Progenitor cell of endocrine pancreas (in vitro differentiated cells): ENCODE measurements around the gene EIF4E2. TPM values are rescaled to one million over a fixed set of nuclear protein-coding genes. Genes with fewer than 3 reads are reported as not detected.

Experiments used
- DNase-seq: peaks from one replicate; pipeline ENCODE4 v3.0.0; 2021; ENCODE audit warnings: low spot score; ENCODE audit not compliant: unreplicated experiment
- H3K27ac Mint-ChIP-seq: 2 replicates; pipeline ENCODE4 v1.8.0; 2021; ENCODE audit warnings: mild to moderate bottlenecking, moderate library complexity, mixed read lengths
- H3K27me3 Mint-ChIP-seq: 2 replicates; pipeline ENCODE4 v1.8.0; 2021; ENCODE audit warnings: mixed read lengths
- H3K36me3 Mint-ChIP-seq: 2 replicates; pipeline ENCODE4 v1.8.0; 2022; ENCODE audit warnings: mixed read lengths; ENCODE audit not compliant: insufficient read depth
- H3K4me1 Mint-ChIP-seq: 2 replicates; pipeline ENCODE4 v1.8.0; 2021; ENCODE audit warnings: low read depth, mixed read lengths
- H3K4me3 Mint-ChIP-seq: 2 replicates; pipeline ENCODE4 v1.8.0; 2021; ENCODE audit warnings: low read depth, mild to moderate bottlenecking, moderate library complexity, mixed read lengths
- H3K9me3 Mint-ChIP-seq: 2 replicates; pipeline ENCODE4 v1.8.0; 2021; ENCODE audit warnings: low read depth, mixed read lengths
- total RNA-seq: library from RNA; stranded (reverse); gene quantifications from 2 replicates; pipeline ENCODE4 v1.2.1, GENCODE V29; 2021
- TF ChIP-seq, protein P1 (sequence below): fragments of 200-600 bp; sonication (generic); IDR thresholded peaks from one replicate; pipeline ENCODE4 v1.5.0; 2021; ENCODE audit warnings: antibody characterized with exemption, mild to moderate bottlenecking; ENCODE audit not compliant: unreplicated experiment

Gene EIF4E2
- total RNA-seq, 1 donor from 2014 or later: 81.9 TPM

DNA sequence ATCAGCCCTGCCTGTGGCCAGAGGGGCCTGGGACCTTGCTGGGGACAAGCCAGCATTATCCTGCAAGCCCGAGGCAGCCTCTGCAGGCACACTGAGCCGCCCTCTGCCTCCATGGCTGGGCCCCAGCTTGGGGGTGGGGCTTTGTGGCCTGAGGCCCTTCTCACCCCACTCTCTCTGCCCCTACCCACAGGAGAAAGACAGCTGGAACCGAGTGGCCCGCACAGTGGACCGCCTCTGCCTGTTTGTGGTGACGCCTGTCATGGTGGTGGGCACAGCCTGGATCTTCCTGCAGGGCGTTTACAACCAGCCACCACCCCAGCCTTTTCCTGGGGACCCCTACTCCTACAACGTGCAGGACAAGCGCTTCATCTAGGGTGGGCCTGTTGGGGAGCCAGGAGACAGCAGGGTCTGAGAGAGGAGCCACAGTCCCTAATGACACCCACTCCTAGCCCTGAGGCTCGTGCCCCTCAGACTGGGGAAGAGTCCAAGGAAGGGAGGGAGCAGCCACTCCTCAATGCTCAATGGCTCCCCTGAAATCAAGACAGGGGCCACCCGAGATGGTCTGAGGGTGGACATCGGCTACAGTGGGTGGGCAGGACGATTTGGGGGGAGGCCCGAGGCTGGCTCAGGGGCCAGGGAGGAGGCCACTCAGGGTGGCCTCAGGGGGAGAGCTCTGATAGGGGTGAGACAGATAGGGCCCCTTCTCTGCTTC lies 15.4 kb upstream of the EIF4E2 start:
- DNase-seq: no peak
- Mint-ChIP-seq H3K27ac (no peak overlapping the region), H3K4me3 (no peak overlapping the region), H3K27me3 (peaks cover 7% of the 10 kb centered on the region), H3K9me3 (no peaks in the 10 kb centered on the region), H3K36me3 (no peaks in the 10 kb centered on the region), H3K4me1 (no peaks in the 10 kb centered on the region)
- TF ChIP-seq, protein P1, sequence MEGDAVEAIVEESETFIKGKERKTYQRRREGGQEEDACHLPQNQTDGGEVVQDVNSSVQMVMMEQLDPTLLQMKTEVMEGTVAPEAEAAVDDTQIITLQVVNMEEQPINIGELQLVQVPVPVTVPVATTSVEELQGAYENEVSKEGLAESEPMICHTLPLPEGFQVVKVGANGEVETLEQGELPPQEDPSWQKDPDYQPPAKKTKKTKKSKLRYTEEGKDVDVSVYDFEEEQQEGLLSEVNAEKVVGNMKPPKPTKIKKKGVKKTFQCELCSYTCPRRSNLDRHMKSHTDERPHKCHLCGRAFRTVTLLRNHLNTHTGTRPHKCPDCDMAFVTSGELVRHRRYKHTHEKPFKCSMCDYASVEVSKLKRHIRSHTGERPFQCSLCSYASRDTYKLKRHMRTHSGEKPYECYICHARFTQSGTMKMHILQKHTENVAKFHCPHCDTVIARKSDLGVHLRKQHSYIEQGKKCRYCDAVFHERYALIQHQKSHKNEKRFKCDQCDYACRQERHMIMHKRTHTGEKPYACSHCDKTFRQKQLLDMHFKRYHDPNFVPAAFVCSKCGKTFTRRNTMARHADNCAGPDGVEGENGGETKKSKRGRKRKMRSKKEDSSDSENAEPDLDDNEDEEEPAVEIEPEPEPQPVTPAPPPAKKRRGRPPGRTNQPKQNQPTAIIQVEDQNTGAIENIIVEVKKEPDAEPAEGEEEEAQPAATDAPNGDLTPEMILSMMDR: no peak

DNA sequence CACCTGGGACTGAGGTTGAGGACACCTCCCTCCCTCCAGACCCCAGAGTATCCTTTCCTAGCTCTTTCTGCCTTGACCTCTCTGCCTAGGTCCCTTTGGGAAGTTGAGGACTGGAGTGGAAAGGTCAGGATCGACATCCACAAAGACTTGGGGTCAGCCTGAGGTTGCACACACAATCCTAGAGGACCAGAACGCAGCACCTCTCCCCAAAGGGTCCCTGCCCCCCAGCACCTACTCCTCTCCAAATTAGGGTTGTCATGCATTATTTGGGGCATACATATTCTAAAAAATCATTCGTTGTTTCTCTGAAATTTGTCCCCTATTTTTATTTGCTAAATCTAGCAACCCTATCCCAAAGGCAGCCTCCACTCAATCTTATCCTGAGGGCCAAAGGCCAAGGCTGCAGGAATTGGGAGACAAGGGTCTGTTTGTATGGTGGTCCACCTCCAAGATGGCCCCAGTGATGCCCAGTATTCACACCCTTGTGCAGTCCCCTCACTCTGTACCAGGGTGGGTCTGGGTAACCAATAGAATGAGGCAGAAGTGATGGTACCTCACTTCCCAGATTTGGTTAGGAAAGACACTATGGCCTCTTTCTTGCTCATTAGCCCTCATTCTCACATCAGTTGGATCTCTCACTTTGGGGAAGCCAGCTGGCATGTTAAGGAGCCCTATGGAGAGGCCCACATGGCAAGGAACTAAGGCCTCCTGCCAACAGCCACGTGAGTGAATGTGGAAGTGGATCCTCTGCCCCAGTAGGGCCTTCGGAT lies 14.5 kb upstream of the EIF4E2 start:
- DNase-seq: no peak
- no peak overlapping the region for H3K4me3 Mint-ChIP-seq
- no peaks in the 10 kb centered on the region for H3K36me3 Mint-ChIP-seq
- H3K27me3 Mint-ChIP-seq: peaks cover 7% of the 10 kb centered on the region
- H3K9me3 Mint-ChIP-seq: no peaks in the 10 kb centered on the region
- H3K27ac Mint-ChIP-seq: no peak overlapping the region
- H3K4me1 Mint-ChIP-seq: no peaks in the 10 kb centered on the region
- TF ChIP-seq, protein P1: no peak

DNA sequence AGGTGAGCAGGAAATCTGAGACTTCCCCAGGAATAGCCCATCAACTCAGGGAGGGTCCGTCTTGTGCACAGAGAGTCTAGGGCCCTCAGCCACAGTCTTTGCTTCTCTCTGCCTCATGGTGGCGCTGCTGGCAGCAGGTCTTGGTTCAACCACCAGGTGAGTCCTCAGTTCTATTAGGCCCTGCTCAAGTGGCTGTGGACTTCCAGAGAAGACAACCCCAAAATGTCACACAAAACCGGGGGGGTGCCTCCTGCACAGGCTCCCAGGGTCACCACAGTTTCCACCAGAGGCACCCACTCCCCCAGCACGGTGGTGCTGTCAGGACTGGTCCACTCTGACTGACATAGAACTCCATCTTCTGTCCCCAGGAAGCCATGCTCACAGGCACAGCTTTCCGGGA lies 13.4 kb upstream of the EIF4E2 start:
- no peaks in the 10 kb centered on the region for H3K36me3 Mint-ChIP-seq
- TF ChIP-seq, protein P1: peak; percentile 49
- H3K4me1 Mint-ChIP-seq: no peaks in the 10 kb centered on the region
- no peak overlapping the region for H3K4me3 Mint-ChIP-seq
- peaks cover 7% of the 10 kb centered on the region for H3K27me3 Mint-ChIP-seq
- no peaks in the 10 kb centered on the region for H3K9me3 Mint-ChIP-seq
- DNase-seq: no peak
- no peak overlapping the region for H3K27ac Mint-ChIP-seq

DNA sequence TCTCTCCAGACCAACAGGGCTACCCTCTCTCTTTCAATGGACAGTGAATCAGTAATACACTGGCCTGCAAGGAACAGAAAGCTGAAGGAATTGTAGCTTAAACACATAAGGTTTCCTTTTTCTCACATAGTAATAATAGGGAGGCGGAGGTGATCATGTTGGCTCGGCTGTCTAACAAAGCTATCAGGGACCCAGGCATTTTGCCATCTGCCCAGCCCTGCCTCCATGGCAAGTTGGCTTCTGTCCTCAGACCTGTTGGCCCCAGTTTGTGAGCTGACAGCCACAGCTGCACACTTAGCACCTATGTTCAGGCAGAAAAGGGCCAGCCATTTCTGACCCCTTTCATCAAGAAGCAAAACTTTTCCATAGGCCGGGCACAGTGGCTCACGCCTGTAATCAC lies 13.0 kb upstream of the EIF4E2 start:
- Mint-ChIP-seq H3K27me3 (peaks cover 7% of the 10 kb centered on the region), H3K4me3 (no peak overlapping the region), H3K27ac (no peak overlapping the region), H3K36me3 (no peaks in the 10 kb centered on the region), H3K9me3 (no peaks in the 10 kb centered on the region), H3K4me1 (no peaks in the 10 kb centered on the region)
- no peak for DNase-seq
- TF ChIP-seq, protein P1: no peak

DNA sequence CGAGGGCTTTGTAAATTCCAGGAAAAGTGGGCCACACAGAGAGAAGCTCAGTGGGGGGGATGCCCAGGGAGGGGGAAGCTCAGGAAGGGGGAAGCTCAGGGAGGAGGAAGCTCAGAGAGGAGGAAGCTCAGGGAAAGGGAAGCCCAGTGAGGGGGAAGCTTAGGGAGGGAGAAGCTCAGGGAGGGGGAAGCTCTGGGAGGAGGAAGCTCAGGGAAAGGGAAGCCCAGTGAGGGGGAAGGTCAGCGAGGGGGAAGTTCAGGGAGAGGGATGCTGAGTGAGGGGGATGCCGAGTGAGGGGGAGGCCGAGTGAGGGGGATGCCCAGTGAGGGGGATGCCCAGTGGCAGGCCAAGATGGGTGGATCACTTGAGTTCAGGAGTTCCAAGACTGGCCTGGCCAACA lies 11.8 kb upstream of the EIF4E2 start:
- Mint-ChIP-seq H3K4me3 (no peak overlapping the region), H3K27ac (no peak overlapping the region)

More for the DNA sequence above, 11.8 kb upstream of the EIF4E2 start:
- TF ChIP-seq, protein P1: no peak
- no peak for DNase-seq
- Mint-ChIP-seq H3K36me3 (no peaks in the 10 kb centered on the region), H3K9me3 (no peaks in the 10 kb centered on the region), H3K4me1 (no peaks in the 10 kb centered on the region), H3K27me3 (peaks cover 4% of the 10 kb centered on the region)
